ENCODE data around the gene RPL13A. TPM values are rescaled to one million over a fixed set of nuclear protein-coding genes. Genes with fewer than 3 reads are reported as not detected.

Gene RPL13A
- total RNA-seq, 1 donor from 2014 or later, result 2,737 TPM

DNA sequence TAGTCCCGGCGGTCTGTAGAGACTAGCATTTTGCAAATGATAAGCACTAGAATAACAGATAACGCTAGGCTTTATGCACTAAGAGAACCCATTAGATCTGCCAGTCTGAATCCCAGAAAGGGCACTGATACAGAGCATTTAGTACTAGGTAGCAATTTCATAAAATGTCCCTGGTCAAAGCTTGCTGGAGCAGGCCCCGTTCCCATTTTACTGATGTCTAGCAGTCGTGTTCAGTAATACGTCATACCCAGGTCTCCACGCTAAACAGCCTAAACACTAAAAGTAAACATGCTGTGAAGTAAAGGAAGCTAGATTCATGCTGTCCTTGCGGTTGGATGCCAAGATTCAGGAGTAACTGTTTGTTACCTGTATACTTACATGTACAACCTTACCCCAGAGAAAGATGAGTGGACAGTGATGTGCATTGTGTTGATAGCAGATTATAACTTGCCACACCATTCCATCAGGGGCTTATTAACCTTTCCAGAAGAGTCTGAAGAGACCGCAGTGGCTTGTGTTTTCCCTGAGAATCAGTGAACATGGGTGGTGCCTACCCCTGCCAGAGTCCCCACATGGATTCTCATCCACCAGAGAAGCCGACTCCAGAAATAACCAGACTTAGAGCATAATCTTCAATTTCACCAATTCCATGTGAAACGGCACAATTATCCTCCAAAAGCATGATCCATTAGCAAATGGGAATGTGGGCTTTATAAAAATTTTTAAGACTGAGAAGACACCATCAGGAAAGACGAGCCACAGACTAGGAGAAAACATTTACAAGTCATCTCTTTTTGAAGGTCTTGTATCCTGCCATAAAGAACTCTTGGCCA is 5.4 kb downstream of the RPL13A start:
- Histone ChIP-seq H3K36me3 (peaks cover 32 to 50% of the 10 kb centered on the region in 2 donors), H3K4me1 (peaks cover 16 to 33% of the 10 kb centered on the region in 2 donors), H3K4me3 (no peak overlapping the region), H3K27ac (no peak overlapping the region), H3K9me3 (no peaks in the 10 kb centered on the region), H3K27me3 (no peaks in the 10 kb centered on the region)
- intact Hi-C loops (cut with DNase I), result no loop called here
- TF ChIP-seq, protein P1, sequence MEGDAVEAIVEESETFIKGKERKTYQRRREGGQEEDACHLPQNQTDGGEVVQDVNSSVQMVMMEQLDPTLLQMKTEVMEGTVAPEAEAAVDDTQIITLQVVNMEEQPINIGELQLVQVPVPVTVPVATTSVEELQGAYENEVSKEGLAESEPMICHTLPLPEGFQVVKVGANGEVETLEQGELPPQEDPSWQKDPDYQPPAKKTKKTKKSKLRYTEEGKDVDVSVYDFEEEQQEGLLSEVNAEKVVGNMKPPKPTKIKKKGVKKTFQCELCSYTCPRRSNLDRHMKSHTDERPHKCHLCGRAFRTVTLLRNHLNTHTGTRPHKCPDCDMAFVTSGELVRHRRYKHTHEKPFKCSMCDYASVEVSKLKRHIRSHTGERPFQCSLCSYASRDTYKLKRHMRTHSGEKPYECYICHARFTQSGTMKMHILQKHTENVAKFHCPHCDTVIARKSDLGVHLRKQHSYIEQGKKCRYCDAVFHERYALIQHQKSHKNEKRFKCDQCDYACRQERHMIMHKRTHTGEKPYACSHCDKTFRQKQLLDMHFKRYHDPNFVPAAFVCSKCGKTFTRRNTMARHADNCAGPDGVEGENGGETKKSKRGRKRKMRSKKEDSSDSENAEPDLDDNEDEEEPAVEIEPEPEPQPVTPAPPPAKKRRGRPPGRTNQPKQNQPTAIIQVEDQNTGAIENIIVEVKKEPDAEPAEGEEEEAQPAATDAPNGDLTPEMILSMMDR (IDR thresholded peaks at IDR 0.05), result no peak
- no peak for DNase-seq (ENCODE audit: low spot score in 2 of 2)

DNA sequence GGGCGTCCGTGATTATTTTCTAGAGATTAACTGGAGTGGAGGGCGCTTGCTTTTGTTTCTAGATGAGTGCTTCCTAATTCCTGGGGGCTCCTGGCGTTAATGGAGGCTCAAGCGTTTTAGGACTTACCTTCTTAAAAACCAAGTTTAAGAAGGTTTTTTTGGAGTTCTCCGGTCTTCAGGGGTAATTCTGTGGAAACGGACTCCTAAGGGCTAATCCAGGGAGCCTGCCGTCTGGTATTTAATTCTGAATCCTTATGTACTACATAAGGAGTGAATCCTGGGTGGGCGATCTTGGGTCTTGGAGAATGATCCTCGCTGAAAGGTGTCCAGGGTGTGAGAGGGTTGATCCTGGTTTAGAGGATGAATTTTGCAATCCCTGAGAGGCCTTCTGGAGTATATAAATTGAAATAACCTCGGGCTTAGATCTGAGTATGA is 9.2 kb downstream of the RPL13A start:
- no peaks in the 10 kb centered on the region for H3K27me3 ChIP-seq
- no peak for DNase-seq (ENCODE audit: low spot score in 2 of 2)
- H3K36me3 ChIP-seq, result peaks cover 30 to 46% of the 10 kb centered on the region in 2 donors
- TF ChIP-seq, protein P1 (IDR thresholded peaks at IDR 0.05), result peak in 1 of 3 experiments; percentile 12
- peak overlapping the region; percentile 93 to 95 for H3K27ac ChIP-seq
- no peaks in the 10 kb centered on the region for H3K9me3 ChIP-seq
- H3K4me1 ChIP-seq, result peaks cover 13 to 20% of the 10 kb centered on the region in 2 donors
- H3K4me3 ChIP-seq, result peak overlapping the region; percentile 77 to 81
- intact Hi-C loops (cut with DNase I), result loop anchor here (1.0 to 5.0 kb wide), 5 partner anchors 9 to 181 kb away; partner anchors contain the start of genes ALDH16A1, PRMT1, RPL13A and RRAS

DNA sequence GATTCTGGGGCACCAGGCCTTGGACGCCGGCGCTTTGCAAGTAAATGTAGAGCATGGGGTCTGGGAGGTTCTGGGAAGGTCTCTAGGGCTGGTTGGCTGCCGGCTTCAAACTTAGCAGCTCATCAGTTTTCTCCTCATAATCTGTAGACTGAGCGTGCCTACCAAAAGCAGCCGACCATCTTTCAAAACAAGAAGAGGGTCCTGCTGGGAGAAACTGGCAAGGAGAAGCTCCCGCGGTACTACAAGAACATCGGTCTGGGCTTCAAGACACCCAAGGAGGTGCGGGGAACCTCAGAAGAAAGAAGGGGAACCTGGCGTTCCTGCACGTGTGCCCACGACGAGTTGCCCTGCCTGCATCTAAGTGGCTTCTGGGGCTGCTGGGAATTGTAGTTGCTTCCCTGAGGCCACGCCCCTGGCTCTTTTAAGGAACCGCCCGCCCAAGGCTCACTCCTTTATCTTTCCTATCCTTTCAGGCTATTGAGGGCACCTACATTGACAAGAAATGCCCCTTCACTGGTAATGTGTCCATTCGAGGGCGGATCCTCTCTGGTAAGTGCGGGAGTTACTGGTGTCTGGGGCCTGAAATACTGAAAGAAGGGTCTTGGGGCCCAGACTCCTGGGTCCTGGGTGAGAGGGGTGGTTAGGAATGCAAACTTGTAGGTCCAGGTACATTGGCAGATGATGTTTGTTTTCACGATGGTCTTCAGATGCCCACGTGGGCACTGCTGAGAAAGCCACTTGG is 9.8 kb downstream of the RPL13A start:
- TF ChIP-seq, protein P1 (IDR thresholded peaks at IDR 0.05), result no peak
- Histone ChIP-seq H3K36me3 (peaks cover 24 to 40% of the 10 kb centered on the region in 2 donors), H3K9me3 (no peaks in the 10 kb centered on the region), H3K27ac (peak overlapping the region; percentile 93 to 95), H3K4me1 (peaks cover 13 to 20% of the 10 kb centered on the region in 2 donors), H3K27me3 (no peaks in the 10 kb centered on the region), H3K4me3 (peak overlapping the region; percentile 77 to 81)
- intact Hi-C loops (cut with DNase I), result loop anchor here (2.0 to 5.0 kb wide), 3 partner anchors 44 to 180 kb away; partner anchors contain the start of genes ALDH16A1, PRMT1, RRAS and SCAF1
- DNase-seq (ENCODE audit: low spot score in 2 of 2), result peak in 1 of 2 donors; percentile 86

DNA sequence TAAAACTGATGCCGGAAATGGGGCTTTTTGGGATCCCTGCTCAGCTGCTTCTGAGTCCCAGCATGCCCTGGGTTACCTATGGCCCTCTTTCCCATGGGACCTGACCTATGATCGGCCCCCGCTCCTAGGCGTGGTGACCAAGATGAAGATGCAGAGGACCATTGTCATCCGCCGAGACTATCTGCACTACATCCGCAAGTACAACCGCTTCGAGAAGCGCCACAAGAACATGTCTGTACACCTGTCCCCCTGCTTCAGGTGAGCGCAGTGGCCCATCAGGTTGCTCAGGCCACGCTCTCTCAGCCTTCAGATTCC is 10.3 kb downstream of the RPL13A start:
- Histone ChIP-seq H3K9me3 (no peaks in the 10 kb centered on the region), H3K4me1 (peaks cover 13 to 20% of the 10 kb centered on the region in 2 donors), H3K27ac (peak overlapping the region in 1 of 2 donors; percentile 93), H3K27me3 (no peaks in the 10 kb centered on the region), H3K36me3 (peaks cover 20 to 35% of the 10 kb centered on the region in 2 donors), H3K4me3 (peak overlapping the region; percentile 77 to 81)
- TF ChIP-seq, protein P1 (IDR thresholded peaks at IDR 0.05), result no peak
- intact Hi-C loops (cut with DNase I), result loop anchor here (2.0 to 5.0 kb wide), 3 partner anchors 45 to 180 kb away; partner anchors contain the start of genes ALDH16A1, PRMT1, RRAS and SCAF1
- DNase-seq (ENCODE audit: low spot score in 2 of 2), result no peak

DNA sequence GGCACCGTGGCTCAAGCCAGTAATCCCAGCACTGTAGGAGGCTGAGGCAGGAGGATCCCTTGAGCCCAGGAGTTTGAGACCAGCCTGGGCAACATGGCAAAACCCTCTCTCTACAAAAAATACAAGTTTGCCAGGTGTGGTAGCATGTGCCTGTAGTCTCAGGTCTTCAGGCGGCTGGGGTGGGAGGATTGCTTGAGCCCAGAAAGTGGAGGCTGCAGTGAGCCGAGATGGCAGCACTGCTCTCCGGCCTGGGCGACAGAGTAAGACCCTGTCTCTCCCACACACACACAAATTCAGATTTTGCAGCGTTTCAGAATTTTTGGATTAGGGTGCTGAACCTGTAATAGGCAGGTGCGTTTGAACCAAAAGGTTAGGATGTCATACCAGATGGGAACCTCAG is 11.1 kb downstream of the RPL13A start:
- intact Hi-C loops (cut with DNase I), result loop anchor here (5.0 kb wide), 2 partner anchors 144 to 179 kb away; partner anchors contain the start of genes PRMT1, RRAS and SCAF1
- H3K9me3 ChIP-seq, result no peaks in the 10 kb centered on the region
- H3K36me3 ChIP-seq, result peaks cover 18 to 30% of the 10 kb centered on the region in 2 donors
- TF ChIP-seq, protein P1 (IDR thresholded peaks at IDR 0.05), result no peak
- no peak for DNase-seq (ENCODE audit: low spot score in 2 of 2)
- H3K27me3 ChIP-seq, result no peaks in the 10 kb centered on the region
- peak overlapping the region in 1 of 2 donors; percentile 77 for H3K4me3 ChIP-seq
- peaks cover 13 to 20% of the 10 kb centered on the region in 2 donors for H3K4me1 ChIP-seq
- no peak overlapping the region for H3K27ac ChIP-seq

Data from ascending aorta (tissue), 2 donors.